Right lobe of liver (tissue), 6 donors: ENCODE data around the gene GIPR. TPM values are rescaled to one million over a fixed set of nuclear protein-coding genes. Genes with fewer than 3 reads are reported as not detected.
"Not testable (repeated sequence)": the region's sequence is repeated elsewhere in the genome, so short reads cannot be mapped to it uniquely, and the experiment has no call there.

Experiments used
- ATAC-seq, 4 donors: fragments of 200-7000 bp; cut with Tn5 transposase; one replicate each; pipeline ENCODE4 v1.9.1; 2020; ENCODE audit warnings: mild to moderate bottlenecking in 4 of 4, moderate library complexity in 4 of 4
- DNase-seq, 3 donors: peaks; one replicate each; pipeline ENCODE4 v3.0.0-alpha.2; 2020
- H3K27ac ChIP-seq, 3 donors: fragments of 200-600 bp; one replicate each; pipeline ENCODE4 v1.8.0; 2022
- H3K27me3 ChIP-seq, 2 donors: fragments of 200-600 bp; one replicate each; pipeline ENCODE4 v1.8.0; 2022
- H3K36me3 ChIP-seq, 4 donors: fragments of 200-600 bp; sonication (generic) in 1 of 4; one replicate each; pipeline versions ENCODE4 v1.5.1 to v1.8.0; 2017 to 2022; ENCODE audit warnings: control low read depth in 1 of 4
- H3K4me1 ChIP-seq, 4 donors: fragments of 200-600 bp; sonication (generic) in 1 of 4; one replicate each; pipeline versions ENCODE4 v1.5.1 to v1.8.0; 2017 to 2022; ENCODE audit warnings: control low read depth in 1 of 4
- H3K4me3 ChIP-seq, 3 donors: fragments of 200-600 bp; one replicate each; pipeline ENCODE4 v1.8.0; 2022
- H3K9me3 ChIP-seq, 4 donors: fragments of 200-600 bp; sonication (generic) in 1 of 4; one replicate each; pipeline versions ENCODE4 v1.5.1 to v1.8.0; 2017 to 2022; ENCODE audit warnings: control low read depth in 1 of 4
- CTCF ChIP-seq, 4 donors: fragments of 200-600 bp in 3 of 4; fragments of 450-650 bp in 1 of 4; IDR thresholded peaks; one replicate each; pipeline versions ENCODE4 v1.5.1 to v1.8.0; 2016 to 2022; ENCODE audit warnings: antibody characterized with exemption in 4 of 4, mild to moderate bottlenecking in 2 of 4
- POLR2A ChIP-seq: fragments of 450-650 bp; IDR thresholded peaks from one replicate; pipeline ENCODE4 v1.6.1; 2017; ENCODE audit warnings: antibody characterized with exemption, mild to moderate bottlenecking
- WGBS: methylation state at CpG from one replicate; pipeline ENCODE4 v1.1.6; 2018; ENCODE audit warnings: low coverage, low lambda C conversion rate; ENCODE audit not compliant: insufficient coverage; ENCODE audit errors: missing lambda C conversion rate; 5-methylcytosine and 5-hydroxymethylcytosine counted together
- intact Hi-C, 2 donors: fragments of 100-400 bp; cut with DNase I; formaldehyde crosslinking; loops; one replicate each; pipeline versions ENCODE4 v1.11.2 to v1.14.1; 2022
- long read RNA-seq: library from polyadenylated mRNA; unstranded; transcript quantifications from one replicate; pipeline ENCODE4 v2.0.0, GENCODE V29; 2019
- total RNA-seq, 6 experiments: library from RNA; depleted of rRNA in 2 of 6; stranded (reverse); fragments of >200 nt in 2 of 6; fragmentation: NEBNext Ultra II Directional in 3 of 6; extraction: Animal tissue kit (Norgen Biotek cat#: 25700) in 3 of 6; gene quantifications; one replicate each; pipeline versions ENCODE4 v1.1.0 to v1.2.4, GENCODE V29; 2016 to 2023
- donor health status: DM: no; HTN: yes; CAD: no.
- donor health status: DM: no; HTN: no; CAD: no.
- donor health status: DM: no; HTN: no; CAD: no.
- donor health status: DM: no; HTN: yes; CAD: no.
- donor health status: DM: no; HTN: yes; CAD: no.

The GIPR gene
- under 1 TPM in 4 of 6 experiments, not detected in 2; 0.07 to 0.23 (median 0.18) TPM for total RNA-seq
- long read RNA-seq: 0 reads

GRCh38 chr19:45667620-45668341, at the start of gene GIPR:
TSS of gene GIPR (plus strand) at chr19:45668221. CDS start at chr19:45669521, 1,300 bp downstream.
- peak within 1 kb of the TSS in 1 of 3 donors; percentile 19 for H3K4me3 ChIP-seq
- intact Hi-C loops: no loop called here
- no peak within 1 kb of the TSS for H3K27ac ChIP-seq
- H3K4me1 ChIP-seq: peaks cover 0 to 11% (median 0%) of the 10 kb centered on the region in 4 donors
- no peak for TF ChIP-seq CTCF (IDR thresholded peaks at IDR 0.05)
- ATAC-seq: peak; percentile 6 to 53 (median 26)
- 16% methylated on average over 7 of the region's 15 CpGs for WGBS
- no peaks in the 10 kb centered on the region for H3K36me3 ChIP-seq
- DNase-seq: peak in 2 of 3 donors; percentile 40 to 60
- H3K27me3 ChIP-seq: peaks cover 0 to 13% of the 10 kb centered on the region in 2 donors
- no peaks in the 10 kb centered on the region for H3K9me3 ChIP-seq

- TF ChIP-seq POLR2A (no peak), CTCF (IDR thresholded peaks at IDR 0.05) (no peak)
- Histone ChIP-seq H3K27ac (no peak overlapping the region), H3K36me3 (peaks cover 0 to 2% (median under 1%) of the 10 kb centered on the region in 4 donors), H3K27me3 (no peaks in the 10 kb centered on the region), H3K4me1 (no peaks in the 10 kb centered on the region), H3K9me3 (no peaks in the 10 kb centered on the region), H3K4me3 (no peak overlapping the region)
- ATAC-seq (peak in 1 of 4 donors; percentile 19), DNase-seq (no peak)
- intact Hi-C loops: no loop called here
- WGBS: no CpG with 5 or more reads among the region's 17 CpGs
These were observed 46.6 kb upstream of the GIPR start for GRCh38 chr19:45621389-45621788.

GRCh38 chr19:45621976-45622503, 46.0 kb upstream of the GIPR start:
- no peak for DNase-seq
- H3K27me3 ChIP-seq: no peaks in the 10 kb centered on the region
- no peak overlapping the region for H3K27ac ChIP-seq
- 84% methylated on average over 3 of the region's 6 CpGs for WGBS
- H3K9me3 ChIP-seq: no peaks in the 10 kb centered on the region
- H3K4me3 ChIP-seq: no peak overlapping the region
- H3K4me1 ChIP-seq: no peaks in the 10 kb centered on the region
- intact Hi-C loops: no loop called here
- no peak for ATAC-seq
- H3K36me3 ChIP-seq: peaks cover 0 to 2% (median 0%) of the 10 kb centered on the region in 4 donors
- TF ChIP-seq POLR2A (no peak), CTCF (IDR thresholded peaks at IDR 0.05) (no peak)

- intact Hi-C loops: no loop called here
- 100% methylated on average over 1 of the region's 1 CpG for WGBS
- DNase-seq: no peak
- Histone ChIP-seq H3K9me3 (no peaks in the 10 kb centered on the region), H3K36me3 (peaks cover 0 to 8% (median 2%) of the 10 kb centered on the region in 4 donors), H3K27ac (no peak overlapping the region), H3K4me1 (no peaks in the 10 kb centered on the region), H3K27me3 (no peaks in the 10 kb centered on the region), H3K4me3 (no peak overlapping the region)
- no peak for ATAC-seq
- no peak for TF ChIP-seq CTCF (IDR thresholded peaks at IDR 0.05)
- TF ChIP-seq POLR2A: no peak
These were observed 44.0 kb upstream of the GIPR start for GRCh38 chr19:45623984-45624383.

- DNase-seq, H3K9me3 ChIP-seq, H3K27me3 ChIP-seq, H3K27ac ChIP-seq, ATAC-seq, H3K36me3 ChIP-seq, H3K4me1 ChIP-seq, intact Hi-C loops, H3K4me3 ChIP-seq: not testable (repeated sequence)
- WGBS: 96% methylated on average over 5 of the region's 7 CpGs
These were observed 39.8 kb upstream of the GIPR start for GRCh38 chr19:45628219-45628618.
